Calu3 (cell line): Measurements from ENCODE around the gene SEPTIN7. TPM values are rescaled to one million over a fixed set of nuclear protein-coding genes. Genes with fewer than 3 reads are reported as not detected.

ENCODE experiments used
- BruUV-seq: library from RNA; stranded (reverse); fragments of 400-500 nt; replicated peaks from 2 replicates; lab custom pipeline; 2021; lab: Mats Ljungman, UMichigan
- CTCF ChIA-PET: fragments of 300-600 bp; sonication (Branson Sonifier 250); formaldehyde crosslinking; loops from one replicate; lab custom pipeline; 2022; ENCODE audit warnings: antibody characterized with exemption; lab: Charles Lee
- DNase-seq: peaks from one replicate; pipeline ENCODE4 v3.0.0; 2022
- H3K27ac Mint-ChIP-seq: one replicate; pipeline ENCODE4 v1.8.0; 2022; ENCODE audit warnings: mixed read lengths; ENCODE audit not compliant: unreplicated experiment
- H3K27me3 Mint-ChIP-seq: one replicate; pipeline ENCODE4 v1.8.0; 2022; ENCODE audit warnings: mixed read lengths; ENCODE audit not compliant: unreplicated experiment
- H3K36me3 Mint-ChIP-seq: one replicate; pipeline ENCODE4 v1.8.0; 2022; ENCODE audit warnings: mild to moderate bottlenecking, moderate library complexity, mixed read lengths; ENCODE audit not compliant: insufficient read depth, unreplicated experiment
- H3K4me1 Mint-ChIP-seq: one replicate; pipeline ENCODE4 v1.8.0; 2022; ENCODE audit warnings: mild to moderate bottlenecking, low read depth, mixed read lengths; ENCODE audit not compliant: unreplicated experiment
- H3K4me3 Mint-ChIP-seq: one replicate; pipeline ENCODE4 v1.8.0; 2022; ENCODE audit warnings: mild to moderate bottlenecking, low read depth, moderate library complexity, mixed read lengths; ENCODE audit not compliant: unreplicated experiment
- H3K9me3 Mint-ChIP-seq: one replicate; pipeline ENCODE4 v1.8.0; 2022; ENCODE audit warnings: low read depth, mixed read lengths; ENCODE audit not compliant: unreplicated experiment
- intact Hi-C: fragments of 100-400 bp; cut with micrococcal nuclease; formaldehyde crosslinking; loops from one replicate; pipeline ENCODE4 v1.10.0; 2022; ENCODE audit not compliant: unreplicated experiment
- total RNA-seq: library from RNA; stranded (reverse); gene quantifications from 2 replicates; pipeline ENCODE4 v1.2.3, GENCODE V29; 2022
- TF ChIP-seq, protein P1 (sequence below): fragments of 200-600 bp; IDR thresholded peaks from one replicate; pipeline ENCODE4 v1.8.0; 2022; ENCODE audit warnings: antibody characterized with exemption; ENCODE audit not compliant: unreplicated experiment

Gene SEPTIN7
- total RNA-seq, 1 experiment from 2014 or later, result 308 TPM

DNA sequence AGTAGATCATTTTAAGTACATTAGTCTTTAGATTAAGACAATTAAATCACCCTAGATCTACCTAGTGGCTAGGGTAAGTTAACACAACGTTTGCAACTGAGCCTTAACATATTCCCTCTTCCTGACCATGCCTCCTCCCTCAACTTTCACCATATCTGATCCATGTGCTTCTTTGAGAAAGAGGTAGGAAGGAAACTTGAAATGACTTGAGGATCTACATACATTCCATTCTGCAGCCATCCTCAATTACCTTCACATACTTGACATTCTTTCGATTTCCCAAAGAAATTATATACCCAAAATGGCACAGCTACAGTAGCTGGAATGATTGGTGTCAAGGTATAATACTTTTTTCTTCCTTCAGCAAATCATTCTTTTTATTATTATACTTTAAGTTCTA lies 12.9 kb upstream of the SEPTIN7 start:
- DNase-seq, result no peak
- Mint-ChIP-seq H3K27ac (no peak overlapping the region), H3K4me1 (no peaks in the 10 kb centered on the region), H3K27me3 (no peaks in the 10 kb centered on the region), H3K9me3 (peaks cover 2% of the 10 kb centered on the region), H3K4me3 (no peak overlapping the region), H3K36me3 (no peaks in the 10 kb centered on the region)
- CTCF ChIA-PET, result no interaction called here
- TF ChIP-seq, protein P1, sequence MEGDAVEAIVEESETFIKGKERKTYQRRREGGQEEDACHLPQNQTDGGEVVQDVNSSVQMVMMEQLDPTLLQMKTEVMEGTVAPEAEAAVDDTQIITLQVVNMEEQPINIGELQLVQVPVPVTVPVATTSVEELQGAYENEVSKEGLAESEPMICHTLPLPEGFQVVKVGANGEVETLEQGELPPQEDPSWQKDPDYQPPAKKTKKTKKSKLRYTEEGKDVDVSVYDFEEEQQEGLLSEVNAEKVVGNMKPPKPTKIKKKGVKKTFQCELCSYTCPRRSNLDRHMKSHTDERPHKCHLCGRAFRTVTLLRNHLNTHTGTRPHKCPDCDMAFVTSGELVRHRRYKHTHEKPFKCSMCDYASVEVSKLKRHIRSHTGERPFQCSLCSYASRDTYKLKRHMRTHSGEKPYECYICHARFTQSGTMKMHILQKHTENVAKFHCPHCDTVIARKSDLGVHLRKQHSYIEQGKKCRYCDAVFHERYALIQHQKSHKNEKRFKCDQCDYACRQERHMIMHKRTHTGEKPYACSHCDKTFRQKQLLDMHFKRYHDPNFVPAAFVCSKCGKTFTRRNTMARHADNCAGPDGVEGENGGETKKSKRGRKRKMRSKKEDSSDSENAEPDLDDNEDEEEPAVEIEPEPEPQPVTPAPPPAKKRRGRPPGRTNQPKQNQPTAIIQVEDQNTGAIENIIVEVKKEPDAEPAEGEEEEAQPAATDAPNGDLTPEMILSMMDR, result no peak
- no TSS peak for BruUV-seq
- intact Hi-C loops, result no loop called here

- H3K4me3 Mint-ChIP-seq, result no peak overlapping the region
- BruUV-seq, result no TSS peak
- intact Hi-C loops, result no loop called here
- TF ChIP-seq, protein P1, result no peak
- no peaks in the 10 kb centered on the region for H3K4me1 Mint-ChIP-seq
- H3K36me3 Mint-ChIP-seq, result no peaks in the 10 kb centered on the region
- no peak for DNase-seq
- H3K27me3 Mint-ChIP-seq, result no peaks in the 10 kb centered on the region
- CTCF ChIA-PET, result no interaction called here
- peaks cover 2% of the 10 kb centered on the region for H3K9me3 Mint-ChIP-seq
- H3K27ac Mint-ChIP-seq, result no peak overlapping the region
Measured at GRCh38 chr7:35792472-35792871, 8.4 kb upstream of the SEPTIN7 start.

DNA sequence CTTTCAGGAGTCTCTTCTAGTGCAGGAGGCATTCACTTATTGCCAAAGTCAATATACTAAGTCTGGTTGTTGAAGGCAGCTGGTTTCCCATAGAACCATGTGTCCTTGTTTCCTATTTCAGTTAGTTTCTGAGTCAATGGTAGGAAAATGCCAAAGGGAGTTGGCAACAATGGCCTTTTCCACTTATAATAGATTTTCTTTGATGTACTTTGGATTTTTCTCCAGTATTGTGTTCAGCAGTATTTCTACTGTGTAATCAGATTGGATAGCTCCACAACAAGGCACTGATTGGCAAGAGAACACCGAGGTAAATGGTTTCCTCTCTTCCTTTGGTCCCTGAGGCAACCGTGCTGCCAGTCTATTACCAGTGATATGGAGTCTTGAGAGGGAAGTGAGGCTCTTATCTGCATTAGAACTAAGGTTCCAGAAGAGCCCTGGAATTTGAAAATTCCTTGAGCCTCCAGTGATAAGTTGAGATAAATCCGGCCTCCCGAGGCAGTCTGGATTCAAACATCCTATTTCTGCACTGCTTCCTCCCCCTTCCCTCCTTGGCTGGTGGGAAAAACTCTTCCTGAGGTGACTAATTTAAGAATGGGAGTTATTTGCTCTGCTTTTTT lies 7.9 kb upstream of the SEPTIN7 start:
- BruUV-seq, result no TSS peak
- Mint-ChIP-seq H3K27me3 (no peaks in the 10 kb centered on the region), H3K4me1 (no peaks in the 10 kb centered on the region), H3K4me3 (no peak overlapping the region), H3K27ac (no peak overlapping the region), H3K9me3 (peaks cover 2% of the 10 kb centered on the region), H3K36me3 (no peaks in the 10 kb centered on the region)
- CTCF ChIA-PET, result interaction anchor here (0.5 kb wide), 1 partner anchor 19 kb away, joined by 4 read pairs; no protein-coding TSS in a partner anchor
- DNase-seq, result no peak
- intact Hi-C loops, result no loop called here
- TF ChIP-seq, protein P1, result no peak

DNA sequence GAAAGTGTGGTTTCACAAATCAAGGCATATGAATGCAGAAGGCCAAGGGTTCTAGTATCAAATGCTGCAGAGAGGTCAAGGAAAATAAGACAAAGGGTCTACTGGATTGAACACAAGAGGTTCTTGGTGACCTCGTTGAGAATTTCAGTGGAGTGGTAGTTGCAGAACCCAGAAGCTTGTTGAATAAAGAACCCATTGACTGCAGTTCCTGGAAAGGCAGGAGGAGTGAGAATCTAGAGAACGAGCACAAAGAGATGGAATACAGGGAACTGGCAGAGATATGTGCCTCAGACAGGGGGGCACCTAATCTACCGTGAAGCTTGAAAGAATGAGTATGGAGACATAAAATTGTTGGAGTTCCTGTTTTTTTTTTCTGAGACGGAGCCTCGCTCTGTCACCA lies 3.5 kb upstream of the SEPTIN7 start:
- no peak for DNase-seq
- H3K4me1 Mint-ChIP-seq, result peaks cover 2% of the 10 kb centered on the region
- H3K27ac Mint-ChIP-seq, result no peak overlapping the region
- H3K27me3 Mint-ChIP-seq, result no peaks in the 10 kb centered on the region
- CTCF ChIA-PET, result interaction anchor here (0.6 kb wide), 1 partner anchor 762 kb away, joined by 6 read pairs; no protein-coding TSS in a partner anchor
- intact Hi-C loops, result no loop called here
- TF ChIP-seq, protein P1, result no peak
- BruUV-seq, result no TSS peak
- H3K4me3 Mint-ChIP-seq, result no peak overlapping the region
- no peaks in the 10 kb centered on the region for H3K9me3 Mint-ChIP-seq
- peaks cover 27% of the 10 kb centered on the region for H3K36me3 Mint-ChIP-seq
